Measurements from ENCODE around the gene SPATA13. TPM values are rescaled to one million over a fixed set of nuclear protein-coding genes. Genes with fewer than 3 reads are reported as not detected.
A peak's percentile ranks its signal among the peaks of the same experiment; 100 is the strongest.

SPATA13 gene
- total and polyA plus RNA-seq, 5 donors from 2014 or later: 80.9 to 115 (median 87.9) TPM

DNA sequence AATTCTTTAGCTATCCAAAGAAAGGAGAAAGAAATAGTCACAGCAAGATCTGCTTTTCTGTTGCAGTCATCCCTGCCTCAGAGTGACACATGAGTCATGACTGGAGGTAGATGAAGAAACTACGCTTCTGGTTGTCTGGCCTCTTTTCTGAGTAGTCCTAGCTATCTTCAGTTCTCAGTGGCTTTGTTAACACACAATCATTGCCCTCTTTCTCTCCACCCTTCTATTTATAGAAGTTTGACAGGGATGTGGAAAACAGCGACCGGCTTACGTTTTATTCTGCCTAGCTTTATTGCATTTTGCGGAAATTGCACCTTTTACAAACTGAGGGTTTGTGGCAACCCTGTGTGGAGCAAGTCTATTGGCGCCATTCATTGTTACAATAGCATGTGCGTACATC lies 26.7 kb downstream of the SPATA13 start:
- Mint-ChIP-seq H3K9me3 (peaks cover 0 to 2% (median 1%) of the 10 kb centered on the region in 7 donors), H3K4me1 (peaks cover 0 to 36% (median 13%) of the 10 kb centered on the region in 4 donors), H3K27ac (peak overlapping the region in 1 of 3 donors; percentile 15), H3K36me3 (no peaks in the 10 kb centered on the region), H3K27me3 (no peaks in the 10 kb centered on the region), H3K4me3 (no peak overlapping the region)
- H3K27me3 ChIP-seq (ENCODE audit: control insufficient read depth, insufficient read depth, low read length): no peaks in the 10 kb centered on the region
- ATAC-seq (ENCODE audit: low read depth in 2 of 2) (no peak), DNase-seq (peak in 1 of 3 donors; percentile 17)
- H3K9me3 ChIP-seq (ENCODE audit: control insufficient read depth in 2 of 2, low read length in 2 of 2): peaks cover 0 to 2% of the 10 kb centered on the region in 2 experiments
- H3K4me3 ChIP-seq (ENCODE audit: low read depth, low read length): no peak overlapping the region
- H3K4me1 ChIP-seq (ENCODE audit: control insufficient read depth, insufficient read depth, low read length, poor library complexity, severe bottlenecking): peaks cover 4% of the 10 kb centered on the region
- H3K27ac ChIP-seq (ENCODE audit: insufficient read depth, low read length, poor library complexity, severe bottlenecking): no peak overlapping the region
- H3K36me3 ChIP-seq (ENCODE audit: control insufficient read depth, insufficient read depth, low read length): no peaks in the 10 kb centered on the region

DNA sequence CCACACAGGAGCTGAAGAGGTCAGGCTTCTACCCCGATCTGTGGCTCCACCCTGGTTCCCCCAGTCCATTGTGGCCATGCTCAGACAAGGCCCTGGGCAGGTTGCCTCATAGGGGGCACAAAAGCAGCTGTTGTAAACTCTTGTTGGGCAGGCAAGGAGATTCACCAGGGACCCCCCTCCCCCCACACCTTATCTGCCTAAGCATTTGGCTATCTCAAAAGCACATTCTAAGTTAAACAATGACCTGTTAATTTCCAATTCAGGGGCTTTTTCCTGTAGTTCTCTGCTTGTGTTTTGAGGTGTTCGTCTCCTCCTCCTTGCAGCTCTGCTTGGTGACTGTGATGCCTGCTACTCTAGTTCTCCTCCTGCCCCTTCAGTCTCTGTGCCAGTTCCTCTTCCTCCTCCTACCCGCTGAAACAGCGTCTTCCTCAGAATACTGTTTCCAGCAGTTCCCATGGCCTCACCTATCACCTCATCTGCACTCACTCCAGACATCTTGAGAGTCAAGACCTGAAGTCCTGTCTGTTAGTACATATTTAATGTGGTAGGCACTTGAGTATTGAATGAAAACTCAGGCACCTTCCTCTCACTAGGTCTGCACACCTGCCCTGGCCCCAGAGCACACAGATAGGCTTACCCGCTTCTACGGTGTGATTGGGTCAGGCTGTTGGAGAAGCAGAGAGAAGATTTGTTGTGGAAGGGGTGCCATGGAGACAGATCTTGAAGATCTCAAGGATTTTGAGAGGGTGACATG lies 31.7 kb downstream of the SPATA13 start:
- H3K36me3 ChIP-seq (ENCODE audit: control insufficient read depth, insufficient read depth, low read length): no peaks in the 10 kb centered on the region
- H3K4me1 Mint-ChIP-seq: peaks cover 0 to 17% (median 3%) of the 10 kb centered on the region in 4 donors
- ATAC-seq (ENCODE audit: low read depth in 2 of 2): no peak
- H3K4me3 Mint-ChIP-seq: no peak overlapping the region
- H3K4me1 ChIP-seq (ENCODE audit: control insufficient read depth, insufficient read depth, low read length, poor library complexity, severe bottlenecking): peaks cover 4% of the 10 kb centered on the region
- H3K27me3 ChIP-seq (ENCODE audit: control insufficient read depth, insufficient read depth, low read length): peaks cover 3% of the 10 kb centered on the region
- H3K27ac ChIP-seq (ENCODE audit: insufficient read depth, low read length, poor library complexity, severe bottlenecking): no peak overlapping the region
- no peaks in the 10 kb centered on the region for H3K36me3 Mint-ChIP-seq
- peak overlapping the region; percentile 2 to 9 (median 8) for H3K27ac Mint-ChIP-seq
- peaks cover 4% of the 10 kb centered on the region for H3K27me3 Mint-ChIP-seq
- no peak overlapping the region for H3K4me3 ChIP-seq (ENCODE audit: low read depth, low read length)
- no peaks in the 10 kb centered on the region for H3K9me3 ChIP-seq (ENCODE audit: control insufficient read depth in 2 of 2, low read length in 2 of 2)
- no peak for DNase-seq
- H3K9me3 Mint-ChIP-seq: peaks cover 0 to 3% (median 0%) of the 10 kb centered on the region in 7 donors

GRCh38 chr13:24192811-24193162 lies 32.3 kb downstream of the SPATA13 start:
- Mint-ChIP-seq H3K36me3 (no peaks in the 10 kb centered on the region), H3K27me3 (peaks cover 4% of the 10 kb centered on the region), H3K4me1 (peaks cover 0 to 11% (median 2%) of the 10 kb centered on the region in 4 donors), H3K4me3 (no peak overlapping the region), H3K9me3 (peaks cover 0 to 3% (median 0%) of the 10 kb centered on the region in 7 donors), H3K27ac (no peak overlapping the region)
- DNase-seq (no peak), ATAC-seq (ENCODE audit: low read depth in 2 of 2) (no peak)
- Histone ChIP-seq H3K27ac (ENCODE audit: insufficient read depth, low read length, poor library complexity, severe bottlenecking) (no peak overlapping the region), H3K36me3 (ENCODE audit: control insufficient read depth, insufficient read depth, low read length) (no peaks in the 10 kb centered on the region), H3K27me3 (ENCODE audit: control insufficient read depth, insufficient read depth, low read length) (peaks cover 3% of the 10 kb centered on the region), H3K4me3 (ENCODE audit: low read depth, low read length) (no peak overlapping the region), H3K9me3 (ENCODE audit: control insufficient read depth in 2 of 2, low read length in 2 of 2) (no peaks in the 10 kb centered on the region), H3K4me1 (ENCODE audit: control insufficient read depth, insufficient read depth, low read length, poor library complexity, severe bottlenecking) (peaks cover under 1% of the 10 kb centered on the region)

DNA sequence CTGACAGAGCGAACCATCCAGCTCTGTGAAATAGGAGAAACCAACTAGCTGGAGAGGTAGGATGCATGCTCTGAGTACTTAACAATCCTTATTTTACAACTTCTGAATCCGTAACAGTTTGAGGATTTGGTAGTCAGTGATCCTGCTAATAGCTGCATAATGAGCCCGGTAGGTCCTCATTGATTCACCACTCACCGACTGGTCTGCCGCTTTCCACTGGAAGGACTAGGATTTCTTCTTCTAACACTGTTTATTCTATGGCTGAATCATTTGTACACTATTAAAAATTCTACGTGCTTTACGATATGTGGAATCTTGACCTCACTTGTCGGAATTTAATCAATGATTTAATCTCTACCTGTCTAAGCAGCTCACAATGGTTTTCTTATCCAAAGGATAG lies 33.9 kb downstream of the SPATA13 start:
- H3K36me3 ChIP-seq (ENCODE audit: control insufficient read depth, insufficient read depth, low read length): no peaks in the 10 kb centered on the region
- Mint-ChIP-seq H3K4me3 (no peak overlapping the region), H3K36me3 (no peaks in the 10 kb centered on the region), H3K27ac (no peak overlapping the region), H3K4me1 (peaks cover 0 to 6% (median 0%) of the 10 kb centered on the region in 4 donors), H3K27me3 (peaks cover 4% of the 10 kb centered on the region), H3K9me3 (peaks cover 0 to 3% (median 0%) of the 10 kb centered on the region in 7 donors)
- H3K4me3 ChIP-seq (ENCODE audit: low read depth, low read length): no peak overlapping the region
- no peaks in the 10 kb centered on the region for H3K9me3 ChIP-seq (ENCODE audit: control insufficient read depth in 2 of 2, low read length in 2 of 2)
- no peak overlapping the region for H3K27ac ChIP-seq (ENCODE audit: insufficient read depth, low read length, poor library complexity, severe bottlenecking)
- ATAC-seq (ENCODE audit: low read depth in 2 of 2) (no peak), DNase-seq (no peak)
- H3K27me3 ChIP-seq (ENCODE audit: control insufficient read depth, insufficient read depth, low read length): peaks cover 3% of the 10 kb centered on the region
- no peaks in the 10 kb centered on the region for H3K4me1 ChIP-seq (ENCODE audit: control insufficient read depth, insufficient read depth, low read length, poor library complexity, severe bottlenecking)

DNA sequence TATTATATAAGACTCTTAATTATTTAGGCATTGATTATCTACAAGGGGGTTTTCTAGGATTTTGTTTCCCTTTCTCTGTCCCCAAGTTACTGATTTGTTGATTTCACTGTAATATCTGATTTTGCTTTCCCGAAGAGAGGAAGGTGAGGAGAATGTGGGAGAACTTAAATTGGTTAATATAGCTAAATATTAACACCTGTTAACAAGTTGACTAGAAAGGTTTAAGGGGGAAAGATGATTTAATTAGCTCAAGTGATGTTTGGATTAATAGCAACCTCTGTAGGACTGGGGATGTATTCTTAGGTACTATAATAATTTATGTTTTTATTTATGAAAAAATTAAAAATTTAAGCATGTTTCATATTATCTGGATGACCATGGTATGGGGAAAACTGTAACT lies 35.1 kb downstream of the SPATA13 start:
- H3K27ac Mint-ChIP-seq: no peak overlapping the region
- H3K36me3 Mint-ChIP-seq: no peaks in the 10 kb centered on the region
- Histone ChIP-seq H3K4me1 (ENCODE audit: control insufficient read depth, insufficient read depth, low read length, poor library complexity, severe bottlenecking) (no peaks in the 10 kb centered on the region), H3K9me3 (ENCODE audit: control insufficient read depth in 2 of 2, low read length in 2 of 2) (no peaks in the 10 kb centered on the region), H3K36me3 (ENCODE audit: control insufficient read depth, insufficient read depth, low read length) (no peaks in the 10 kb centered on the region), H3K27ac (ENCODE audit: insufficient read depth, low read length, poor library complexity, severe bottlenecking) (no peak overlapping the region), H3K4me3 (ENCODE audit: low read depth, low read length) (no peak overlapping the region), H3K27me3 (ENCODE audit: control insufficient read depth, insufficient read depth, low read length) (peaks cover 3% of the 10 kb centered on the region)
- no peak overlapping the region for H3K4me3 Mint-ChIP-seq
- ATAC-seq (ENCODE audit: low read depth in 2 of 2) (no peak), DNase-seq (no peak)
- H3K27me3 Mint-ChIP-seq: peaks cover 4% of the 10 kb centered on the region
- H3K4me1 Mint-ChIP-seq: peaks cover 0 to 6% (median 0%) of the 10 kb centered on the region in 4 donors
- H3K9me3 Mint-ChIP-seq: peaks cover 0 to 3% (median 0%) of the 10 kb centered on the region in 7 donors

- Histone ChIP-seq H3K4me3 (ENCODE audit: low read depth, low read length) (no peak overlapping the region), H3K27me3 (ENCODE audit: control insufficient read depth, insufficient read depth, low read length) (peaks cover 3% of the 10 kb centered on the region), H3K27ac (ENCODE audit: insufficient read depth, low read length, poor library complexity, severe bottlenecking) (no peak overlapping the region), H3K36me3 (ENCODE audit: control insufficient read depth, insufficient read depth, low read length) (no peaks in the 10 kb centered on the region), H3K4me1 (ENCODE audit: control insufficient read depth, insufficient read depth, low read length, poor library complexity, severe bottlenecking) (no peaks in the 10 kb centered on the region), H3K9me3 (ENCODE audit: control insufficient read depth in 2 of 2, low read length in 2 of 2) (no peaks in the 10 kb centered on the region)
- no peaks in the 10 kb centered on the region for H3K36me3 Mint-ChIP-seq
- peaks cover 0 to 3% (median 0%) of the 10 kb centered on the region in 7 donors for H3K9me3 Mint-ChIP-seq
- ATAC-seq (ENCODE audit: low read depth in 2 of 2): no peak
- DNase-seq: no peak
- no peak overlapping the region for H3K4me3 Mint-ChIP-seq
- H3K27me3 Mint-ChIP-seq: peaks cover 4% of the 10 kb centered on the region
- H3K27ac Mint-ChIP-seq: no peak overlapping the region
- H3K4me1 Mint-ChIP-seq: peaks cover 0 to 6% (median 0%) of the 10 kb centered on the region in 4 donors
These were observed 36.2 kb downstream of the SPATA13 start for GRCh38 chr13:24196593-24197197.

GRCh38 chr13:24199016-24199415 lies 38.5 kb downstream of the SPATA13 start:
- H3K4me1 ChIP-seq (ENCODE audit: control insufficient read depth, insufficient read depth, low read length, poor library complexity, severe bottlenecking): peaks cover 10% of the 10 kb centered on the region
- no peaks in the 10 kb centered on the region for H3K9me3 Mint-ChIP-seq
- peaks cover 4 to 15% (median 9%) of the 10 kb centered on the region in 4 donors for H3K4me1 Mint-ChIP-seq
- no peak for DNase-seq
- H3K27ac ChIP-seq (ENCODE audit: insufficient read depth, low read length, poor library complexity, severe bottlenecking): no peak overlapping the region
- no peaks in the 10 kb centered on the region for H3K27me3 Mint-ChIP-seq
- no peak for ATAC-seq (ENCODE audit: low read depth in 2 of 2)
- no peaks in the 10 kb centered on the region for H3K36me3 ChIP-seq (ENCODE audit: control insufficient read depth, insufficient read depth, low read length)
- H3K27me3 ChIP-seq (ENCODE audit: control insufficient read depth, insufficient read depth, low read length): peaks cover 2% of the 10 kb centered on the region
- H3K4me3 ChIP-seq (ENCODE audit: low read depth, low read length): no peak overlapping the region
- no peak overlapping the region for H3K27ac Mint-ChIP-seq
- H3K4me3 Mint-ChIP-seq: no peak overlapping the region
- H3K9me3 ChIP-seq (ENCODE audit: control insufficient read depth in 2 of 2, low read length in 2 of 2): no peaks in the 10 kb centered on the region
- no peaks in the 10 kb centered on the region for H3K36me3 Mint-ChIP-seq
